ENCODE results near the gene GPR50.

The GPR50 gene

GRCh38 chrX:151177141-151178027 lies 1.0 kb downstream of the GPR50 start:
- Histone ChIP-seq H3K9ac (ENCODE audit: low read depth, low read length) (no peak overlapping the region), H3K4me1 (ENCODE audit: control insufficient read depth, insufficient read depth, low read length) (no peaks in the 10 kb centered on the region), H3K4me3 (ENCODE audit: low read depth, low read length) (peak overlapping the region; percentile 43), H3K9me3 (ENCODE audit: control insufficient read depth, insufficient read depth, low read length) (no peaks in the 10 kb centered on the region), H3K27me3 (ENCODE audit: control insufficient read depth, insufficient read depth, low read length) (peaks cover 70% of the 10 kb centered on the region), H3K36me3 (ENCODE audit: control insufficient read depth, insufficient read depth, low read length) (no peaks in the 10 kb centered on the region)

GRCh38 chrX:151178746-151179145 lies 2.4 kb downstream of the GPR50 start:
- H3K4me3 ChIP-seq (ENCODE audit: low read depth, low read length) = peak overlapping the region; percentile 43
- no peak overlapping the region for H3K9ac ChIP-seq (ENCODE audit: low read depth, low read length)
- H3K36me3 ChIP-seq (ENCODE audit: control insufficient read depth, insufficient read depth, low read length) = no peaks in the 10 kb centered on the region
- H3K9me3 ChIP-seq (ENCODE audit: control insufficient read depth, insufficient read depth, low read length) = no peaks in the 10 kb centered on the region
- peaks cover 71% of the 10 kb centered on the region for H3K27me3 ChIP-seq (ENCODE audit: control insufficient read depth, insufficient read depth, low read length)
- no peaks in the 10 kb centered on the region for H3K4me1 ChIP-seq (ENCODE audit: control insufficient read depth, insufficient read depth, low read length)

- no peaks in the 10 kb centered on the region for H3K4me1 ChIP-seq (ENCODE audit: control insufficient read depth, insufficient read depth, low read length)
- H3K4me3 ChIP-seq (ENCODE audit: low read depth, low read length) = no peak overlapping the region
- no peaks in the 10 kb centered on the region for H3K9me3 ChIP-seq (ENCODE audit: control insufficient read depth, insufficient read depth, low read length)
- H3K9ac ChIP-seq (ENCODE audit: low read depth, low read length) = no peak overlapping the region
- H3K36me3 ChIP-seq (ENCODE audit: control insufficient read depth, insufficient read depth, low read length) = no peaks in the 10 kb centered on the region
- H3K27me3 ChIP-seq (ENCODE audit: control insufficient read depth, insufficient read depth, low read length) = peaks cover 57% of the 10 kb centered on the region
These were observed 4.0 kb downstream of the GPR50 start for GRCh38 chrX:151180400-151180799.

- Histone ChIP-seq H3K4me3 (ENCODE audit: low read depth, low read length) (no peak overlapping the region), H3K9me3 (ENCODE audit: control insufficient read depth, insufficient read depth, low read length) (no peaks in the 10 kb centered on the region), H3K36me3 (ENCODE audit: control insufficient read depth, insufficient read depth, low read length) (no peaks in the 10 kb centered on the region), H3K9ac (ENCODE audit: low read depth, low read length) (no peak overlapping the region), H3K27me3 (ENCODE audit: control insufficient read depth, insufficient read depth, low read length) (peaks cover 50% of the 10 kb centered on the region), H3K4me1 (ENCODE audit: control insufficient read depth, insufficient read depth, low read length) (no peaks in the 10 kb centered on the region)
These were observed 4.7 kb downstream of the GPR50 start for GRCh38 chrX:151181088-151181487.

- Histone ChIP-seq H3K9ac (ENCODE audit: low read depth, low read length) (no peak overlapping the region), H3K27me3 (ENCODE audit: control insufficient read depth, insufficient read depth, low read length) (peaks cover 43% of the 10 kb centered on the region)
These were observed 6.9 kb downstream of the GPR50 start for GRCh38 chrX:151183233-151183753.

GRCh38 chrX:151183912-151184565 lies 7.7 kb downstream of the GPR50 start:
- H3K9ac ChIP-seq (ENCODE audit: low read depth, low read length) = no peak overlapping the region
- no peaks in the 10 kb centered on the region for H3K4me1 ChIP-seq (ENCODE audit: control insufficient read depth, insufficient read depth, low read length)
- H3K4me3 ChIP-seq (ENCODE audit: low read depth, low read length) = peak overlapping the region; percentile 38
- peaks cover 38% of the 10 kb centered on the region for H3K27me3 ChIP-seq (ENCODE audit: control insufficient read depth, insufficient read depth, low read length)
- no peaks in the 10 kb centered on the region for H3K36me3 ChIP-seq (ENCODE audit: control insufficient read depth, insufficient read depth, low read length)
- no peaks in the 10 kb centered on the region for H3K9me3 ChIP-seq (ENCODE audit: control insufficient read depth, insufficient read depth, low read length)

More at GRCh38 chrX:151183233-151183753, 6.9 kb downstream of the GPR50 start:
- no peaks in the 10 kb centered on the region for H3K36me3 ChIP-seq (ENCODE audit: control insufficient read depth, insufficient read depth, low read length)
- no peaks in the 10 kb centered on the region for H3K4me1 ChIP-seq (ENCODE audit: control insufficient read depth, insufficient read depth, low read length)
- peak overlapping the region; percentile 28 for H3K4me3 ChIP-seq (ENCODE audit: low read depth, low read length)
- no peaks in the 10 kb centered on the region for H3K9me3 ChIP-seq (ENCODE audit: control insufficient read depth, insufficient read depth, low read length)

GRCh38 chrX:151184705-151185104 lies 8.3 kb downstream of the GPR50 start:
- no peaks in the 10 kb centered on the region for H3K9me3 ChIP-seq (ENCODE audit: control insufficient read depth, insufficient read depth, low read length)
- H3K4me1 ChIP-seq (ENCODE audit: control insufficient read depth, insufficient read depth, low read length) = no peaks in the 10 kb centered on the region
- peaks cover 34% of the 10 kb centered on the region for H3K27me3 ChIP-seq (ENCODE audit: control insufficient read depth, insufficient read depth, low read length)
- H3K9ac ChIP-seq (ENCODE audit: low read depth, low read length) = no peak overlapping the region
- no peak overlapping the region for H3K4me3 ChIP-seq (ENCODE audit: low read depth, low read length)
- H3K36me3 ChIP-seq (ENCODE audit: control insufficient read depth, insufficient read depth, low read length) = no peaks in the 10 kb centered on the region

- Histone ChIP-seq H3K4me1 (ENCODE audit: control insufficient read depth, insufficient read depth, low read length) (no peaks in the 10 kb centered on the region), H3K4me3 (ENCODE audit: low read depth, low read length) (no peak overlapping the region), H3K9me3 (ENCODE audit: control insufficient read depth, insufficient read depth, low read length) (no peaks in the 10 kb centered on the region), H3K36me3 (ENCODE audit: control insufficient read depth, insufficient read depth, low read length) (no peaks in the 10 kb centered on the region), H3K27me3 (ENCODE audit: control insufficient read depth, insufficient read depth, low read length) (no peaks in the 10 kb centered on the region), H3K9ac (ENCODE audit: low read depth, low read length) (no peak overlapping the region)
These were observed 30.5 kb downstream of the GPR50 start for GRCh38 chrX:151206871-151207270.

GRCh38 chrX:151225843-151226242 lies 49.5 kb downstream of the GPR50 start:
- Histone ChIP-seq H3K27me3 (ENCODE audit: control insufficient read depth, insufficient read depth, low read length) (peaks cover 21% of the 10 kb centered on the region), H3K36me3 (ENCODE audit: control insufficient read depth, insufficient read depth, low read length) (no peaks in the 10 kb centered on the region), H3K9ac (ENCODE audit: low read depth, low read length) (no peak overlapping the region), H3K4me3 (ENCODE audit: low read depth, low read length) (no peak overlapping the region), H3K9me3 (ENCODE audit: control insufficient read depth, insufficient read depth, low read length) (no peaks in the 10 kb centered on the region), H3K4me1 (ENCODE audit: control insufficient read depth, insufficient read depth, low read length) (no peaks in the 10 kb centered on the region)

GRCh38 chrX:151226941-151227340 lies 50.6 kb downstream of the GPR50 start:
- H3K27me3 ChIP-seq (ENCODE audit: control insufficient read depth, insufficient read depth, low read length) = peaks cover 21% of the 10 kb centered on the region
- H3K4me3 ChIP-seq (ENCODE audit: low read depth, low read length) = no peak overlapping the region

GRCh38 chrX:151227627-151228026 lies 51.2 kb downstream of the GPR50 start:
- H3K36me3 ChIP-seq (ENCODE audit: control insufficient read depth, insufficient read depth, low read length) = no peaks in the 10 kb centered on the region
- H3K9ac ChIP-seq (ENCODE audit: low read depth, low read length) = no peak overlapping the region
- H3K4me3 ChIP-seq (ENCODE audit: low read depth, low read length) = peak overlapping the region; percentile 13
- H3K4me1 ChIP-seq (ENCODE audit: control insufficient read depth, insufficient read depth, low read length) = no peaks in the 10 kb centered on the region
- H3K27me3 ChIP-seq (ENCODE audit: control insufficient read depth, insufficient read depth, low read length) = peaks cover 21% of the 10 kb centered on the region
- no peaks in the 10 kb centered on the region for H3K9me3 ChIP-seq (ENCODE audit: control insufficient read depth, insufficient read depth, low read length)

More at GRCh38 chrX:151226941-151227340, 50.6 kb downstream of the GPR50 start:
- no peaks in the 10 kb centered on the region for H3K9me3 ChIP-seq (ENCODE audit: control insufficient read depth, insufficient read depth, low read length)
- no peaks in the 10 kb centered on the region for H3K36me3 ChIP-seq (ENCODE audit: control insufficient read depth, insufficient read depth, low read length)
- H3K4me1 ChIP-seq (ENCODE audit: control insufficient read depth, insufficient read depth, low read length) = no peaks in the 10 kb centered on the region
- H3K9ac ChIP-seq (ENCODE audit: low read depth, low read length) = no peak overlapping the region

Measured in iPS-15b (cell line).